Activated T-cell treated with anti-CD3 and anti-CD28 coated beads, Interleukin-2, amount 50 U/mL, for 72 hours (primary cell): ENCODE data around the gene ADORA1. TPM values are rescaled to one million over a fixed set of nuclear protein-coding genes. Genes with fewer than 3 reads are reported as not detected.

Source experiments
- ATAC-seq, 2 donors: fragments of 150-1000 bp; cut with Tn5 transposase; replicated peaks in 1 of 2; 2 replicates each; pipeline ENCODE4 v1.10.0; 2021; ENCODE audit warnings: moderate library complexity in 2 of 2, mild to moderate bottlenecking in 1 of 2
- DNase-seq, 2 donors: peaks; one replicate each; pipeline ENCODE4 v3.0.0; 2021 to 2022; ENCODE audit warnings: mixed read lengths in 1 of 2
- H3K27ac Mint-ChIP-seq: one replicate; pipeline ENCODE4 v1.8.0; 2022; ENCODE audit warnings: mild to moderate bottlenecking, moderate library complexity, mixed read lengths
- H3K27me3 Mint-ChIP-seq: one replicate; pipeline ENCODE4 v1.8.0; 2022; ENCODE audit warnings: low read depth, mixed read lengths
- H3K36me3 Mint-ChIP-seq, 2 donors: one replicate each; pipeline ENCODE4 v1.8.0; 2022; ENCODE audit warnings: mixed read lengths in 2 of 2, mild to moderate bottlenecking in 1 of 2; ENCODE audit not compliant: insufficient read depth in 2 of 2
- H3K4me1 Mint-ChIP-seq: one replicate; pipeline ENCODE4 v1.8.0; 2022; ENCODE audit warnings: low read depth, mixed read lengths
- H3K4me3 Mint-ChIP-seq, 2 donors: one replicate each; pipeline ENCODE4 v1.8.0; 2022; ENCODE audit warnings: mild to moderate bottlenecking in 2 of 2, mixed read lengths in 2 of 2, moderate library complexity in 2 of 2
- H3K9me3 Mint-ChIP-seq, 2 donors: one replicate each; pipeline ENCODE4 v1.8.0; 2022; ENCODE audit warnings: mixed read lengths in 2 of 2
- total RNA-seq, 2 donors: library from RNA; stranded (reverse); gene quantifications; one replicate each; pipeline ENCODE4 v1.2.3, GENCODE V29; 2022

ADORA1 gene
- total RNA-seq, 2 donors from 2014 or later: not detected

- H3K4me1 Mint-ChIP-seq: peaks cover 8% of the 10 kb centered on the region
- H3K36me3 Mint-ChIP-seq: no peaks in the 10 kb centered on the region
- ATAC-seq (no peak), DNase-seq (no peak)
- H3K27me3 Mint-ChIP-seq: peaks cover 5% of the 10 kb centered on the region
- no peak overlapping the region for H3K4me3 Mint-ChIP-seq
- no peak overlapping the region for H3K27ac Mint-ChIP-seq
- H3K9me3 Mint-ChIP-seq: no peaks in the 10 kb centered on the region
Measured at GRCh38 chr1:203184467-203184866, 56.9 kb downstream of the ADORA1 start.

- Mint-ChIP-seq H3K4me1 (peaks cover 8% of the 10 kb centered on the region), H3K4me3 (no peak overlapping the region), H3K27ac (no peak overlapping the region), H3K27me3 (peaks cover 9% of the 10 kb centered on the region), H3K9me3 (no peaks in the 10 kb centered on the region), H3K36me3 (no peaks in the 10 kb centered on the region)
- DNase-seq (no peak), ATAC-seq (no peak)
Measured at GRCh38 chr1:203185061-203185461, 57.5 kb downstream of the ADORA1 start.

DNA sequence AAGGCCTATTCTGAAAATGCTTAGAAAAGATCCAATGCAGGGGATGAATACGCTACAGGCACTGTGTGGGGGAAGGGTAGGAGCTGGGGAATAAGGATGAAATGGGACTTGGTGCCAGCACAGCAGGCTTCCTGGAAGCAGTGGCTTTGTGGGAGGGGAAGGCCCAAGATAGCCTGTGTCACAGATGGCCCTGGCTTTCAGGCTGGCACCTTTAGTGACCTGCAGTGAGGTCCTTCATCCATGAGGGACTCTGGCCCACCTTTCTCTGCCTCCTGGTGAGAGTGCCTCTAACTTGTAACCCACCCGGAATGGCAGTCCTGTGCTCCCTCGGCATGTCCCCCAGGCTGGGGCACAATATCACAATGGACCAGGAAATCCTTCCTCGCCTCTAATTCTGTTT, 58.1 kb downstream of the ADORA1 start:
- ATAC-seq: no peak
- no peaks in the 10 kb centered on the region for H3K9me3 Mint-ChIP-seq
- H3K4me1 Mint-ChIP-seq: peaks cover 8% of the 10 kb centered on the region
- peaks cover 9% of the 10 kb centered on the region for H3K27me3 Mint-ChIP-seq
- no peak for DNase-seq
- H3K4me3 Mint-ChIP-seq: no peak overlapping the region
- H3K27ac Mint-ChIP-seq: no peak overlapping the region
- no peaks in the 10 kb centered on the region for H3K36me3 Mint-ChIP-seq

DNA sequence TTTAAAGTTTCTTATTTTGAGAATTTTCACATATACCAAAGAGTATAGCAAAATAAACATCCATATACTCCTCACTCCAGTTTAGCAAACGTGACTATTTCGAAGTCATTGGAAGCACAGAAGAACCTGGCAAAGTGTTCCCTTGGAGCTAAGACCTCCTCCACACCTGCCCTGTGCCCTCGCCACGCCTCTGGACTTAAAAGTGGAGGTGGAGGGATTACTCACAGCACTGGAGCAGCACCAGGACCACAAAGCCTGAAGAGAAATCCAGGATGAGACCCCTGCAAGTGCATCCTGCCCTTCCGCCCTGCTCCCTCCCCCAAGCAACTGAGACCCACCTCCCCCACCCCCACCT, 58.5 kb downstream of the ADORA1 start:
- H3K27ac Mint-ChIP-seq: no peak overlapping the region
- peaks cover 8% of the 10 kb centered on the region for H3K4me1 Mint-ChIP-seq
- H3K27me3 Mint-ChIP-seq: peaks cover 9% of the 10 kb centered on the region
- no peak for DNase-seq
- no peak overlapping the region for H3K4me3 Mint-ChIP-seq
- H3K36me3 Mint-ChIP-seq: no peaks in the 10 kb centered on the region
- ATAC-seq: no peak
- no peaks in the 10 kb centered on the region for H3K9me3 Mint-ChIP-seq

DNA sequence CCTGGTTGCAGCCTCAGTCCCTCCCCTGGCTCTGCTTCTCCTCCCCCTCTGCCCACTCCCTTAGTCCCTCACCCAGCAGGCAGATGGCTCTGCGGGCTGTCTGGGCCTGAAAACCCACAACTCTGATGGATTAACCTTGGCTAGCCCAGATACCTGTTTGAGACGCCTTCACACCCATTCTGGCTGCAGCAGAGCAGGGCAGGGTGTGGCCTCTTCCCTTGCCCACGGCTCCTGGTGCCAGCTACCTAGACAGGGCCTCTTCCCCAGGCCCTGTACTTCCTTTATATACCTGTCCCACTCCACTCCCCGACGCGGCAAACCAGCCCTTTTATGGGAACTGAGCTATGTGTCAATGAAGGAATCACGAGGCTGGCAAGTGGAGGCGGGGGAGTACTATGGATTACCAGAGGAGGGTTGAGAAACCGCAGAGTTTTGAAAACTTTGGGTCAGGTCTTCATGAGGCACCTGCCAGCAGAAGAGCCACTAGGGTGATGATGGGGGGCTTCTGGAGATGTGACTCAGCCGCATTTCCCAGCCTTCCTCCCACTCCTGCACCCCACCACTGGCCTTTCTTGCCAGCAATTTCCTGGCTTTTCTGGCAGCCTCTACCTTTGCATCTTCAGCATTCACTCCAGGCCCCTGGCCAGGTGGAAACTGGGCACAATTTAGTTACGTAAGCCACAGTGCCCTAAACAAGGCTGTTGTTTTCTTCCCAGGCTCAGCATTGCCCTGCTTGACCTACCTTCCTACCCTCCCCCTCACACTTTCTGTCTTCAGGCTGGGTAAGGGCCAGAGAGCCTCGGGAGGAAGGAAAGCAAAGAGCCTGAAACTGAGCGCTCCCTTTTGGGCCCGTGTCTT, 59.1 kb downstream of the ADORA1 start, which contains the start of gene CHI3L1:
Gene CHI3L1, minus strand, starts transcription at position 259 of the 858 bp plus-strand sequence. Its CDS starts 81 bp downstream, at position 178.
- Mint-ChIP-seq H3K27ac (no peak within 1 kb of the TSS), H3K9me3 (no peaks in the 10 kb centered on the region), H3K27me3 (peaks cover 12% of the 10 kb centered on the region), H3K4me1 (peaks cover 8% of the 10 kb centered on the region), H3K4me3 (peak within 1 kb of the TSS in 1 of 2 donors; percentile 13), H3K36me3 (no peaks in the 10 kb centered on the region)
- ATAC-seq (no peak), DNase-seq (no peak)

DNA sequence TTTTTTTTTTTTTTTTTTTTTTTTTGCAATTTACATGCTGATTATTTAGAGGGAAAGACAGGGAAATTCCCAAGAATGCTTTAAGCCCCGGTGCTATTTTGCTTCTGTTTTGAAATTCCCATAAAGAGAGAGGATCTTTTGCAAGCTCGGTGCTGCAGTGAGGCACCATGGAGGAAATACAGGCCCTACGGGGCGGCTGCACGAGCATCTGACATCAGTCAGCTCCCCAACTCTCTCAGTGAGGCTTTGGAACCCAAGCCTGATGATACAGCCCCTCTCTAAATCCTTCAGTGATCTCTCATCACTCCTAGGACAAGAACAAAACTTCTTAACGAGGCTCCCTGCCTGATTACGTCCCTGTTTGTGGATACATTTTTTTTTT, 59.8 kb downstream of the ADORA1 start:
- Mint-ChIP-seq H3K9me3 (no peaks in the 10 kb centered on the region), H3K4me3 (no peak overlapping the region), H3K27me3 (peaks cover 16% of the 10 kb centered on the region), H3K4me1 (peaks cover 8% of the 10 kb centered on the region), H3K36me3 (no peaks in the 10 kb centered on the region), H3K27ac (no peak overlapping the region)
- DNase-seq: no peak
- no peak for ATAC-seq

- ATAC-seq (no peak), DNase-seq (no peak)
- Mint-ChIP-seq H3K36me3 (no peaks in the 10 kb centered on the region), H3K27me3 (peaks cover 16% of the 10 kb centered on the region), H3K9me3 (no peaks in the 10 kb centered on the region), H3K27ac (no peak overlapping the region), H3K4me1 (peaks cover 8% of the 10 kb centered on the region), H3K4me3 (no peak overlapping the region)
Measured at GRCh38 chr1:203187689-203188264, 60.3 kb downstream of the ADORA1 start.

DNA sequence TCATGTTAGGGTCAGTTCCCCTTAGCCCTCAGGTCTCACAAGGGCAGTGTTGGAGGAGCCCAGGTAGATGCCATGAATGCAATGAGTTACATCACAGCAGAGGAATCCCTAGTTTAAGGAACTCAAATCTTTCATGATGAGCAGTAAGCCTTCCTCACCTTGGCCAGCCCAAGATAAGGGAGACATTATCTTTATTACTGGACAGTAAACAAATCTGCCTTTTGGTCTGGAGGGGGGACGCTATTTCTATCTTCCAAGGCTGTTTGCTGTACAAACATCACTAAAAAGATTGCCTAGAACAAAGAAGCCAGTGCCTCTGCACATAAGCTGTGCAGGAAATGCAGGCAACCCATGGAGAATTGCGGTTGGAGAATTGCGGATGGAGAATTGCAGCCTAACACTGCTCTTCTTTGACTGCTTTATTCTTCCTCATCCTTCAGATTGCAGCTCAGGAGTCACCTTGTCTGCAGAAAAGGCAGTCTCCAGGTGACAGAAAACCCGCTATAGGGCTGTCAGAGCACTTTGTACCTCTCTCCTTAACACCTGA, 61.2 kb downstream of the ADORA1 start:
- DNase-seq (no peak), ATAC-seq (no peak)
- no peak overlapping the region for H3K27ac Mint-ChIP-seq
- H3K27me3 Mint-ChIP-seq: peaks cover 16% of the 10 kb centered on the region
- H3K9me3 Mint-ChIP-seq: no peaks in the 10 kb centered on the region
- H3K4me1 Mint-ChIP-seq: peaks cover 8% of the 10 kb centered on the region
- no peaks in the 10 kb centered on the region for H3K36me3 Mint-ChIP-seq
- H3K4me3 Mint-ChIP-seq: no peak overlapping the region

DNA sequence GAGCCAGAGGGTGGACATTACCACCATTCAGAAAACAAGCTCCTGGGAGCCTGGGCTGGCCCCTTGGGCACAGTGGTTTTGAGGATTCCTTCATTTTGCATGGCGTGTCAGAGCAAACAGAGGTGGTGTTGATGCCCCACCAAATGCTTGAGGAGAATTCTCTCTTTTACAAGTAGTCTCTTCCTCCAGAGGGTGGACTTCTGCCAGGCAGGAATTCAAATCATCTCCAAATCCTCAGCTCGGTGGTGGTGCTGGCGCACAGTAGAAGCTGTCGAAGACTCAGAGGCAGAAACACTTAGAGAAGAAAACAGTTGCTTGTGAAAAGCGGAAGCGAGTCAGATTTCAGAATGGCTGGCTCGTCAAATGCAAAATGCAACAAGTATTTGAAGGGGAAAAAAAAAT, 62.4 kb downstream of the ADORA1 start:
- ATAC-seq (no peak), DNase-seq (no peak)
- Mint-ChIP-seq H3K27ac (no peak overlapping the region), H3K27me3 (peaks cover 16% of the 10 kb centered on the region), H3K4me3 (no peak overlapping the region), H3K9me3 (no peaks in the 10 kb centered on the region), H3K36me3 (no peaks in the 10 kb centered on the region), H3K4me1 (peaks cover 8% of the 10 kb centered on the region)

GRCh38 chr1:203190949-203191348, 63.4 kb downstream of the ADORA1 start:
- H3K9me3 Mint-ChIP-seq: no peaks in the 10 kb centered on the region
- DNase-seq: no peak
- H3K4me1 Mint-ChIP-seq: peaks cover 8% of the 10 kb centered on the region

DNA sequence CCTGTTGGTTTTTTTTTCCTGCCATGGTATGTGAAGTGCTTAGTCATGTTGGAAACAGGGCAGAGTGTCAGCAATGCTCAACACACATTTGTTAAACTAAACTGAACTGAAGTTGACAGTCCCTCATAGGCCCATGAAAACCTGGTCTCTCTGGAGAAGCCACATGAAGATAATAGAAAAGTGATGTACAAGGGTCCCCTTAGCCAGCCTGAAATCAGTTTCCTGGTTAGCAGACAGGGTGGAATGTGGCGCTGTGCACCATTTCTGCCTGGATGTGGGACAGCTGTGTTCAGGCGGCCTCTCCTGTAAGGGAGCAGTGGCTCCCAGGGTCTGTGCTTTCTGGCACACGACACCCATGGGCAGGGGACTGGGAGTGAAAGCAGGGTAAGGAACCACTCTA, 68.8 kb downstream of the ADORA1 start:
- Mint-ChIP-seq H3K36me3 (no peaks in the 10 kb centered on the region), H3K4me3 (no peak overlapping the region), H3K4me1 (no peaks in the 10 kb centered on the region), H3K9me3 (no peaks in the 10 kb centered on the region), H3K27ac (no peak overlapping the region), H3K27me3 (peaks cover 21% of the 10 kb centered on the region)
- DNase-seq: no peak
- no peak for ATAC-seq

More at GRCh38 chr1:203190949-203191348, 63.4 kb downstream of the ADORA1 start:
- Mint-ChIP-seq H3K27me3 (peaks cover 16% of the 10 kb centered on the region), H3K27ac (no peak overlapping the region), H3K4me3 (no peak overlapping the region), H3K36me3 (no peaks in the 10 kb centered on the region)
- no peak for ATAC-seq

- DNase-seq: no peak
- Mint-ChIP-seq H3K27me3 (peaks cover 14% of the 10 kb centered on the region), H3K4me3 (no peak overlapping the region), H3K4me1 (no peaks in the 10 kb centered on the region), H3K9me3 (no peaks in the 10 kb centered on the region), H3K36me3 (no peaks in the 10 kb centered on the region), H3K27ac (no peak overlapping the region)
- no peak for ATAC-seq
Measured at GRCh38 chr1:203197625-203198024, 70.1 kb downstream of the ADORA1 start.

GRCh38 chr1:203199002-203199401, 71.5 kb downstream of the ADORA1 start:
- Mint-ChIP-seq H3K4me1 (no peaks in the 10 kb centered on the region), H3K27ac (no peak overlapping the region), H3K27me3 (peaks cover 24% of the 10 kb centered on the region), H3K4me3 (no peak overlapping the region), H3K9me3 (peaks cover 0 to 1% of the 10 kb centered on the region in 2 donors), H3K36me3 (no peaks in the 10 kb centered on the region)
- no peak for ATAC-seq
- no peak for DNase-seq
